Measurements from ENCODE around the gene RNF26. TPM values are rescaled to one million over a fixed set of nuclear protein-coding genes. Genes with fewer than 3 reads are reported as not detected.

RNF26 gene
- polyA plus RNA-seq, 1 of the 3 experiments (the other 2 are of a cell fraction): 31.9 TPM

DNA sequence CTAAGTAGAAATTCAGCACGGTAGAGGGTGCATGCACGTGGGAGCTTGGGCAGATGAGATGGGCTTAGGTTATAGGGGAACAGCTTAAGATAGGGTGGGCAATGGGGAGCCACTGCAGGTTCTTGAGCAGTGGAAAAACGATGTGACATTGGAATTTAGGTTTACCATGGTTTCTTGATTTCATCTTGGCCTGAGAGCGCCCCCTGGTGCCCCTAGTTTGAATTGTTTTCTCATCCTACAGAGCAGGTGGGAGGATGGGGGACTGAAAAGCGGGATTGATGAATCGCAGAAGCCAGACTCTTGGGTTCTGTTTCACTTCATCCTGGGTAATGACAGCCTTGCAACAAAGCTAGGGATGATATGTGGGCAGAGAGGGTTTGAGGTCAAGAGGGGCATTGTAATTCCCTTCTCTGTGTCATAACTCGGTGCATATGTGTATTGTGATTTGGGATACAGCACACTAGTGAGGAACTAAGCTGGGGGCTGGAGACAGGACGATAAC, 10.7 kb upstream of the RNF26 start (continued):
- TF ChIP-seq MEF2A (IDR thresholded peaks at IDR 0.05; ENCODE audit: borderline replicate concordance, low read depth): no peak
- TF ChIP-seq SMC3 (IDR thresholded peaks at IDR 0.05; ENCODE audit: low read depth, low read length): peak; percentile 61
- TF ChIP-seq REST (IDR thresholded peaks at IDR 0.05; ENCODE audit: low read depth, low read length): no peak
- 0 out of 2 replicates have a peak, but pooled peaks have one; percentile 17 for TF ChIP-seq SIN3A (IDR thresholded peaks at IDR 0.05; ENCODE audit: borderline replicate concordance, low read depth, low read length)
- TF ChIP-seq RCOR1 (IDR thresholded peaks at IDR 0.05; ENCODE audit: low read length): peak; percentile 69
- TF ChIP-seq, protein P1, sequence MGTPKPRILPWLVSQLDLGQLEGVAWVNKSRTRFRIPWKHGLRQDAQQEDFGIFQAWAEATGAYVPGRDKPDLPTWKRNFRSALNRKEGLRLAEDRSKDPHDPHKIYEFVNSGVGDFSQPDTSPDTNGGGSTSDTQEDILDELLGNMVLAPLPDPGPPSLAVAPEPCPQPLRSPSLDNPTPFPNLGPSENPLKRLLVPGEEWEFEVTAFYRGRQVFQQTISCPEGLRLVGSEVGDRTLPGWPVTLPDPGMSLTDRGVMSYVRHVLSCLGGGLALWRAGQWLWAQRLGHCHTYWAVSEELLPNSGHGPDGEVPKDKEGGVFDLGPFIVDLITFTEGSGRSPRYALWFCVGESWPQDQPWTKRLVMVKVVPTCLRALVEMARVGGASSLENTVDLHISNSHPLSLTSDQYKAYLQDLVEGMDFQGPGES (IDR thresholded peaks at IDR 0.05; ENCODE audit: low read depth, low read length): no peak
- TF ChIP-seq EZH2phosphoT487 (IDR thresholded peaks at IDR 0.05; ENCODE audit: borderline replicate concordance, low read depth): no peak
- TF ChIP-seq GABPA (IDR thresholded peaks at IDR 0.05; ENCODE audit: low read depth): no peak
- no peak for TF ChIP-seq TEAD4 (IDR thresholded peaks at IDR 0.05; ENCODE audit: borderline replicate concordance, insufficient read depth)

DNA sequence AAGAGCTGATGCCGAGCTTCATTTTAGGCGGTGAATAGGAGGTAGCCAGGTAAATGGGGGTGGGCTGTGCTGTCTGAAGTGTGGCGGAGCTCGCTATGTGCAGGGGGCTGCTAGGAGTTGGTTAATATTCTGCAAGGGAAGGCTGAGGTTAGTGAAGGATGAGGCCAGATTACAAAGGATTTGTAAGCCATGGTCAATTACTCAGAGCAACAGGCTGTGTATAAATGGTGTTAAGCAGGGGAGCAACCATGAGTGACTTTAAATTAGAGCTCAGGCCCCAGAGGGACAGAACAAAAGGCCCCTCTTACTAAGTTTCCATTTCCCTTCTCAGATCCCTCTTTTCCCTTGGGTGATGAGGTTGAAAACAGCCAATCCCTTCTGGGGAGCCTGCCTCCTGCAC, 10.1 kb upstream of the RNF26 start:
- no peaks in the 10 kb centered on the region for H3K79me2 ChIP-seq (ENCODE audit: insufficient read depth)
- H3K9me3 ChIP-seq: no peaks in the 10 kb centered on the region
- POLR2A ChIA-PET: interaction anchor here (0.9 to 1.6 kb wide), 3 partner anchors 13 to 239 kb away, joined by 3 to 8 read pairs (median 7); a partner anchor contains a TSS
- WGBS (ENCODE audit: low lambda C conversion rate): 82% methylated on average over 4 of the region's 4 CpGs
- no peak for DNase-seq
- CTCF ChIA-PET: interaction anchor here (0.7 to 8.9 kb wide), 61 partner anchors 9 to 296 kb away, joined by 3 to 106 read pairs (median 5); partner anchors contain the start of genes C1QTNF5, C2CD2L, CBL and NLRX1
- no peak overlapping the region for H3K27ac ChIP-seq (ENCODE audit: low read depth in 2 of 2, low read length in 1 of 2)
- peaks cover 0 to 5% of the 10 kb centered on the region in 2 experiments; a peak in 1 of 4 replicates for H3K4me1 ChIP-seq (ENCODE audit: control insufficient read depth in 1 of 2, insufficient read depth in 2 of 2, low read depth in 1 of 2, low read length in 1 of 2)
- no peaks in the 10 kb centered on the region for H4K20me1 ChIP-seq (ENCODE audit: insufficient read depth)
- H3K9ac ChIP-seq: no peak overlapping the region
- H3F3A ChIP-seq (replicated peaks; ENCODE audit: insufficient read depth): peaks cover 4% of the 10 kb centered on the region
- H3K36me3 ChIP-seq (replicated peaks in 1 of 2; ENCODE audit: control insufficient read depth in 1 of 2, insufficient read depth in 2 of 2, low read length in 1 of 2): no peaks in the 10 kb centered on the region
- H3K27me3 ChIP-seq (ENCODE audit: insufficient read depth): no peaks in the 10 kb centered on the region
- no peak overlapping the region for H2AFZ ChIP-seq (ENCODE audit: low read depth)
- H3K4me2 ChIP-seq: no peak overlapping the region
- no peak overlapping the region for H3K4me3 ChIP-seq (ENCODE audit: low read depth in 2 of 2, low read length in 1 of 2)
- no peaks in the 10 kb centered on the region for H3K9me2 ChIP-seq
- TF ChIP-seq YY1 (IDR thresholded peaks at IDR 0.05; ENCODE audit: low read depth): no peak
- TF ChIP-seq MXI1 (IDR thresholded peaks at IDR 0.05; ENCODE audit: low read depth, low read length): no peak
- no peak for TF ChIP-seq EP300 (IDR thresholded peaks at IDR 0.05; ENCODE audit: borderline replicate concordance in 1 of 2, low read depth in 1 of 2, low read length in 1 of 2)
- TF ChIP-seq EZH2phosphoT487 (IDR thresholded peaks at IDR 0.05; ENCODE audit: borderline replicate concordance, low read depth): no peak
- TF ChIP-seq RAD21 (IDR thresholded peaks at IDR 0.05; ENCODE audit: low read length): no peak
- TF ChIP-seq POLR2AphosphoS5 (IDR thresholded peaks at IDR 0.05; ENCODE audit: low read depth, low read length): no peak
- no peak for TF ChIP-seq RXRA (IDR thresholded peaks at IDR 0.05; ENCODE audit: borderline replicate concordance, low read depth)
- no peak for TF ChIP-seq TAF1 (IDR thresholded peaks at IDR 0.05; ENCODE audit: borderline replicate concordance, low read depth, low read length)
- no peak for TF ChIP-seq GATA2 (CRISPR knock-in tag; IDR thresholded peaks at IDR 0.05)
- no peak for TF ChIP-seq CHD2 (IDR thresholded peaks at IDR 0.05; ENCODE audit: low read length, partially characterized antibody)
- TF ChIP-seq GABPA (IDR thresholded peaks at IDR 0.05; ENCODE audit: low read depth): no peak
- TF ChIP-seq FOXJ3 (CRISPR knock-in tag; IDR thresholded peaks at IDR 0.05): no peak
- TF ChIP-seq, protein P2, sequence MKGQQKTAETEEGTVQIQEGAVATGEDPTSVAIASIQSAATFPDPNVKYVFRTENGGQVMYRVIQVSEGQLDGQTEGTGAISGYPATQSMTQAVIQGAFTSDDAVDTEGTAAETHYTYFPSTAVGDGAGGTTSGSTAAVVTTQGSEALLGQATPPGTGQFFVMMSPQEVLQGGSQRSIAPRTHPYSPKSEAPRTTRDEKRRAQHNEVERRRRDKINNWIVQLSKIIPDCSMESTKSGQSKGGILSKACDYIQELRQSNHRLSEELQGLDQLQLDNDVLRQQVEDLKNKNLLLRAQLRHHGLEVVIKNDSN (IDR thresholded peaks at IDR 0.05; ENCODE audit: borderline replicate concordance, low read depth): no peak
- TF ChIP-seq CTCF (IDR thresholded peaks at IDR 0.05): no peak
- TF ChIP-seq FOXM1 (IDR thresholded peaks at IDR 0.05; ENCODE audit: low read depth): no peak
- no peak for TF ChIP-seq RCOR1 (IDR thresholded peaks at IDR 0.05; ENCODE audit: low read length)
